ENCODE results near the gene LIG1.

The LIG1 gene

DNA sequence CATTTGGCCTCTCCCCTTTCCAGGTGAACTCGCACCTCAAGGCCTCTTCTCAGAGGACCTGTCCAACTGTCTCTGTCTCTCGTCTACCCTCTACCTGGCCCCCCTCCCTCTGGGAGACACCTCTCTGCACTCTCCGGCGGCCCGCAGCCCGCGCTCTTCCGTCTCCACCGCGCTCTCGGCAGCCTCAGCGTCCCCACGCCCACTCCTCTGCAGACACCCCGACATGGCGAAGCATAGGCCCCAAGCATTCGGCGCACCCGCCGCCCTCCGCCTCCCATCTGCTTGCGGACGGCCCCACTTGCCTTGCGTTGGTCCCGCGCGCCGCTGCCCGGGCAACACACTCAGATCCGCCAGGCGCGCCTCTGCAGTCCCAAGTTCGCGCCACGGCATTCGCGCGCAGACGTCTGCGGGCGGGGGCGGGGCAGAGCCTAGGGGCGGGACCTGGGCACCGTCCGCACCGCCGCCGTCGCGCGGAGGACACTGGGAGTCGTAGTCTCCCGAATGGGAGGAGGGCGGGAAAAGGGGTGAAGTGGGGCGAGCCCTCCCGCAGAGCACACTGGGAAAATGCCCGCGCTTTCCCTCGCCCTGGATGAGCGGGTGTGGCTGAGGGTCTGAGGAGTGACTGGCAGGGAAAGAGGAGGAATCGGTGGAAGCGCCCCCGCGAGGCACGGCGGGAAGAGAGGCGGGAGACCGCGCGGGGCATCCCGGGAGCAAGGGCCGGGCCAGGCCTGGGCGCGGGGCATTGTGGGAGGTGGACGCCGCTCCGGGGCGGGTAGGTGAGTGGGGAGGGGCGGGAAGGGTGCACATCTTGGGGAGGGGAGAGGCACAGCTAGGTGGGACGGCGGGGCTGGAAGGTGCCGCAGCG, at the start of gene LIG1, which contains the start of gene ZSWIM9:
LIG1 (minus strand) TSS at position 406 of the 865 bp plus-strand sequence. CDS start 4,778 bp downstream, outside the sequence.
ZSWIM9 (plus strand) TSS at position 742 of the 865 bp plus-strand sequence. CDS start 1,123 bp downstream, outside the sequence.
- peak; percentile 96 for DNase-seq (ENCODE audit: low spot score)

DNA sequence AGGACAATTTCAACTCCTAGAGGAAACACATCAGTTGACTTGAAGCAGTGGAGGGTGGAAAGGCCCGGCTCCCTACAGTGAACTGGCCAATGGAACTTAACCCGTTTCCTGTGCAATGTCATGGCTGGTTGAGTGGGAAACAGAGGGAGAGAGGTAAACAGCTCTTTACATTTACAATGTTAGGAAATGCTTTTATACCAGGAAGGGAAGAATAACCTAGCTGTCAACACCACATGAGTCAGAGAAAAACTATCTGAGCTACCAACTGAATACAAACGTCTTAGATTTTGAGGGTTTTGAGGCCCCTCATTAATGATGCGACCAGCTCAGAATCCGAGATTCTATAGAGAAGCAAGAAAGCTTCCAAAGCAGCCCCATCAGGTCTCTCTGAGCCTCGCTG, 48.9 kb upstream of the LIG1 start:
- DNase-seq (ENCODE audit: low spot score), result no peak

DNA sequence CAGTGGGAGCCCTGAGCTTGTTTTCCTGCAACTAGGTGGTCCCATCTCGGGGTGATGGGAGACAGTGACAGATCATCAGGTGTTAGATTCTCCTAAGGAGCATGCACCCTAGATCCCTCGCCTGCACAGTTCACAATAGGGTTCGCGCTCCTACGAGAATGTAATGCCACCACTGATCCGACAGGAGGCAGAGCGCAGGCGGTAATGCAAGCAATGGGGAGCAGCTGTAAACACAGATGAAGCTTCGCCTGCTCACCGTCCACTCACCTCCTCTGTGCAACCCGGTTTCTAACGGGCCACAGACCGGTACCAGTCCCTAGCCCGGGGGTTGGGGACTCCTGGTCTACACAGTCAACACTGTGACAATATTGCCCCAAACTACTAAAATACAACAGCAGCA, 46.8 kb upstream of the LIG1 start:
- no peak for DNase-seq (ENCODE audit: low spot score)

DNA sequence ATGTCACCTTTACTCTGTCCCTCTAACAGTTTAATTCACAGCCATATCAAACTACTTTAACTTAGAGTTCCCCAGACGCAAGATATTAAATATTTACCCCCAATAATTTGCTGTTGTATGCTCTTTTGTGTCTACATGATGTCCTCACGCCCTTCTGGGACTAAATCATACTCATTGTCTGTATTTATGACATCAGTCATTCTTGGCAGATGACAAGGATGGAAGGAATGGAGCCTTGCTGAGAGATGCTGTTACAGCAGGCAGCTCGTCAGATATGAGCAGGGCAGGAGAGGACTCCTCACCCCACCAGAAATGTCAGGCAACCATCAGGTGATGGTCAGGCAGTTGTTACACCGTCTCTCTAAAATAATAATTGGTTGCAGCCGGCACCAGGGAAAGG, 43.8 kb upstream of the LIG1 start:
- DNase-seq (ENCODE audit: low spot score), result no peak

DNA sequence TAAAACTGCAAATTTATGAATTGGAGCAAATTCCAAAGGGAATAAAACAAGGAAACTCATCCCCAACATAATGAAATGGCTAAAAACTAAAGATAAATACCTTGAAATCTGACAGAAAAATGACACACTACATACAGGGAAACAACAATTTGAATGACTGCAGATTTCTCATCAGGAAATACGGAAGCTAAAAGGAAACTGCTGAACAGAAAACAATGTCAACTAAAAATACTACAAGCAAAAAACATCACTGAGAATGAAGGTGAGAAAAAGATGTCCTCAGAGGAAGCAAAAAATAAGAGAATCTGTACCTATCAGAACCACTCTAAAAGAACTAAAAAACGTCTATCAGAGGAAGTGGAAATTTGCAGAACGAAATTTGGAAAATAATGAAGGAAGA, 39.9 kb upstream of the LIG1 start:
- DNase-seq (ENCODE audit: low spot score), result no peak

DNA sequence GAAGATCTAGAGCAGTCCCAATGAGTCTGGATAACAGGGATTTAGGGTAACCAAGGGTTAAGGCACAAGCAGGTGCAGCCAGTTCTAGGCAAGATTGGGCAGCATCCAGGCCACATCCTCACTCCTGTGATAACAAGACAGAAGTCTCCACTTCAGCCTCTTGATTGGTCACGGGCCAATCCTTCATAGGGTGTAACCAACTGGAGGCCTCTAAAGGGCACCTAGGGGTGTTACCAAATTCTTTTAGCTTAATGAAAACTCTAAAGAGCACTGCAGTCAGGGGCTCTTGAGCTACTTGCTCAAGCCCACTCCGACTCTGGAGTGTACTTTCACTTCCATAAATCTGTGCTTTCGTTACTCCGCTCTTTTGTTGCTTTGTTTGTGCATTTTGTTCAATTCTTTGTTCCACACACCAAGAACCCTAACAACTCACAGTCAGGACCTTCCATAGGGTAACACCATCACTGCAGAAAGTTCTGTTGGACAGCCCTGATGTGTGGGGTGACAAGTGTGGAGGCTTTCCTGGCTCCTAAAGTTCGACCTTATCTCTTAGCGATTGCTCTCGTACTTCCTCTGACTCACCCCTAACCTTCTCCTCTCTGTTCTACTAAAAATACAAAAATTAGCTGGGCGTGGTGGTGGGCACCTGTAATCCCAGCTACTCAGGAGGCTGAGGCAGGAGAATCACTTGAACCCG, 36.4 kb upstream of the LIG1 start:
- no peak for DNase-seq (ENCODE audit: low spot score)

DNA sequence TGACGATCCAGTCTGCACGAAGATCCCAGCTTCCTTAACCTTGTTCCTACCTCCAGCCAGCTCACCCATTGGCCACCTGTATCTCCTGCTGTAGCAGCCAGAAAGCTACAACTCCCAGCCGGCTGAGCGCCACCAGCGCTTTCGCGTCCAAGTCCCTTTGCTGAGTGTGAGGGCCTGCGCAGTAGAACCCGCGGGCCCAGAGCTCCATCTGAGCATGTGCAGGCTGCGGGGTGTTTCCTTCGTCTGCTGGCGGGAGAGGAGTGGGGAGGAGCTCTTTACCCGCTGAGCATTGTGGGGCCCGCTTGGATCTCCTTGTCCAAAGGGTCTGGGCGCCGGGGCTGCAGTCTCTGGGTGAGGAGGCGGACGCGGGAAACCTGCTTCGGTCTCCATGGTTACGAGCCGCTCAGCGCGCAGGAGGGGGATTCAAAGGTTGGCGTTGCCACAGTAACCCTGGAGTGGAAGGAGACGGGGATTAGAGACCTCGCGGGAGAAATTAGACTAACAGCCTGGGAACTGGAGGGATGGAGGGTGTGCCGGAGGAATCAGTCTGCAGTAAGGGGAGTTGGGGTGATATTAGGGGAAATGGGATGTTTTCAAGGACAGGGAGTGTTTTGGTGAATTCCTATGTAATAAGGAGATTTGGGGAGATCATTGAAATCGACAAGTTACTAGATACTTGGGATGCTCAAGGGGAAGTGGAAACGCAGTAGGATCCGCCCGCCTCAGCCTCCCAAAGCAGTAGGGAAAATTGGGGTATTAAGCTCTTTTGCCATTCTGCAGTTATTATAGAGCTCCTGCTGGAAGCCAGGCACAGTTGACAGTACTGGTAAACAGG, 33.9 kb upstream of the LIG1 start:
- peak; percentile 97 for DNase-seq (ENCODE audit: low spot score)

DNA sequence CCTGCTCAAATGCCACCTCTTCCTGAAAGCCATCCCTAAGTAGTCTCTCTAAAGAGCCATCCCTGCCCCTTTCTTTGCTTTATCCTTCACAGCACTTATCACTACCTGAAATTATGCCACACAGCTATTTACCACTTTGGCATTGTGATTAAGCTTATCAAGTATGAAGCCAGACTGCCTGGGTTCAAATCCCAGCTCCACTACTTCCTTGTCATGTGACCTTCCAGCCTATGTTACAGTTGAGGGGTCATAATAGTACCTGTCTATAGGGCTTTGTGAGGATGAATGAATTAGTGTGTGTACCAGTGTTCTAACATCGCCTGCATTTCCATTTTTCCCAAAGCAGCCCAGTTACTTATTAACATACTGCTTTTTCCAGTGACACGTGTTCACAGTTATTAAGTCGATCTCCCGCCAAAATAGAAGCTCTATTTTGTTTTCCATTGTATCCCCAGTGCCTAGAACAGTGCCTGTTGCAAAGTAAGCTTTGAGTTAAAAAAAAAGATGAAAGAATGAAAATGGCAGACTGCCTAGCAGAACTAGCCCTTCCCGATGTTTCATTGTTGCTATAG, 33.2 kb upstream of the LIG1 start:
- no peak for DNase-seq (ENCODE audit: low spot score)

DNA sequence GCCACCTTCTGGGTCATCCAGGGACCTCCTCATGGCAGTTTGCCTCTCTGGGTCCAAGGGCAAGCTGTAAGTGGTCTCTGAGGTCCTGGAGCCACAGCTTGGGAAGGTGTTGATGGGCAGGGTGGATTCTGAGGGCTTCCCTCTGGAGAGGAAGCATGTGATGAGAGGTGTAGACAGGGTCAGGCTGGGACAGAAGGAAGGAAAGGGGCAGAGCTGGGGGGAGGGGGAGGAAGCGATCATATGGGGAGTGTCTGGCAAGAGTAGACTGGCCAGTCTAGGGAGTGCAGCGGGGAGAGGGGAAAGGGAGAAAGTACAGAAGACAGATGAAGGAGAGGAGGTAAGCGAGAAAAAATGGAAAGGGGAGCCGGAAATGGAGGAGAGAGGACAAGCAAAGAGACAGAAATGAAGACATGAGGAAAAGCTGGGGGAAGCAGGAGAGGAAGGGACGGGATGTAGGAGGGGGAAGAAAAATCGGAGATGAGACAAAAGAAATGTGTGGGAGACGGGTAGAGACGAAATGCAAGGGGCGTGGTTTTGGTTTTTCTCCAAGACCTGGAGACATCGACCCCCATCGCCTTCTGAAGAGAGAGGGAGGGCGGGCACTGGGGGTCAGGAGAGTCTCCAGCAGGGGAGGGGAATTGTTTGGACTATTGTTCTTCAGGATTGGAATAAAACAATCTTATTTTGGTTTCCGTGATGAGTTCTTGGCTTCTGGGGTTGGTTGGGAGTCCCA, 27.0 kb upstream of the LIG1 start:
- DNase-seq (ENCODE audit: low spot score), result no peak

DNA sequence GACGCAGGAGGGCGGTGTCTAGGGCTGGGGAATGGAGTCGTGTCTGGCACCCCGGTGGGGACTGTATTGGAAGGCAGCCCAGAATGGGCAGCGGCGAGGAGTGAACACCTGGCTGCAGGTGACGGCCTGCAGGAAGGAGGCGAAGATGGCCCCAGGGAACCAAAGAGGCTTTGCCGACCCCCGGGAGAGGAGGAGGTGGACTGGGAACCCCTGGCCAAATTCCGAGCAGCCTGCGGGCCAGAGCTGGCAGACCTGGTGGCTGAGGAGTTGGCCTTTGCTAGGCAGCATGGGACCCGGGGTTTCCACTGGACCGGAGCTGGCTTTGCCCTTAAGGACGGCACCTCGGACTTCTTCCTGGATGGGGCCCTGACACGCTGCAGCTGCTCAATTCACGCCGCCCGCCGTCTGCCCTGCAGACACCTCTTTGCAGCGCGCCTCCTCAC, 26.2 kb upstream of the LIG1 start:
- no peak for DNase-seq (ENCODE audit: low spot score)

DNA sequence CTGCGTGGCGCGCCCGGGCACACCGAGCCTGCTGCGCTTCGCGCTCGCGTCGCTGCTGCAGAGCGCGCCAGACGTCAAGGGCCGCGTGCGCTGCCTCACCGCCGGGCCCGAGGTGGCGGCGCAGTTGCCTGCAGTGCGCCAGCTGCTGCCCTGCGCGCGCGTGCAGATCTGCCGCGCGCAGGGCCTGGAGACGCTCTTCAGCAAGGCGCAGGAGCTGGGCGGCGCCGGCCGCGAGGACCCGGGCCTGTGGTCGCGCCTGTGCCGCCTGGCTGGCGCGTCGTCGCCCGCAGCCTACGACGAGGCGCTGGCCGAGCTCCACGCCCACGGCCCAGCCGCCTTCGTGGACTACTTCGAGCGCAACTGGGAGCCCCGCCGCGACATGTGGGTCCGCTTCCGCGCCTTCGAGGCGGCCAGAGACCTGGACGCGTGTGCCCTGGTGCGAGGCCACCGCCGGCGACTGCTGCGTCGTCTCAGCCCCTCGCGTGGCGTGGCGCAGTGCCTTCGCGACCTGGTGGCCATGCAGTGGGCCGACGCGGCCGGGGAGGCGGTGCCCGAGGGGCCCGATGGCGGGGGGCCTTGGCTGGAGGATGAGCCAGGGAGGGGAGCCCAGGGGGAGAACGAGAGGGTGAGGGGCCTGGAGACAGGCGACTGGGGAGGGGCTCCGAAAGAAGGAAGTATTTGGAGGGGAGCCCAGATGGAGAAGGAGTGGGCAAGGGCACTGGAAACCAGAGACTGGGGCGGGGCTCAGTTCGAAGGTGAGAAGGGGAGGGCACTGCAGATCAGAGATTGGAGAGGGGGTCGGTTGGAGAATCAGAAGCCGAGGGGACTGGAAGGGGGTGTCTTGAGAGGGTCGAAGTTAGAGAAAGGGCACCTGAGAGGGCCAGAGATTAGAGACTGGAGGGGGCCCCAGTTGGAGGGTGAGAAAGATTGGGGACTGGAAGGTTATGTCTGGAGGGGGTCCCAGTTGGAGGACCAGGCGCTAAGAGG, 25.0 kb upstream of the LIG1 start:
- no peak for DNase-seq (ENCODE audit: low spot score)

DNA sequence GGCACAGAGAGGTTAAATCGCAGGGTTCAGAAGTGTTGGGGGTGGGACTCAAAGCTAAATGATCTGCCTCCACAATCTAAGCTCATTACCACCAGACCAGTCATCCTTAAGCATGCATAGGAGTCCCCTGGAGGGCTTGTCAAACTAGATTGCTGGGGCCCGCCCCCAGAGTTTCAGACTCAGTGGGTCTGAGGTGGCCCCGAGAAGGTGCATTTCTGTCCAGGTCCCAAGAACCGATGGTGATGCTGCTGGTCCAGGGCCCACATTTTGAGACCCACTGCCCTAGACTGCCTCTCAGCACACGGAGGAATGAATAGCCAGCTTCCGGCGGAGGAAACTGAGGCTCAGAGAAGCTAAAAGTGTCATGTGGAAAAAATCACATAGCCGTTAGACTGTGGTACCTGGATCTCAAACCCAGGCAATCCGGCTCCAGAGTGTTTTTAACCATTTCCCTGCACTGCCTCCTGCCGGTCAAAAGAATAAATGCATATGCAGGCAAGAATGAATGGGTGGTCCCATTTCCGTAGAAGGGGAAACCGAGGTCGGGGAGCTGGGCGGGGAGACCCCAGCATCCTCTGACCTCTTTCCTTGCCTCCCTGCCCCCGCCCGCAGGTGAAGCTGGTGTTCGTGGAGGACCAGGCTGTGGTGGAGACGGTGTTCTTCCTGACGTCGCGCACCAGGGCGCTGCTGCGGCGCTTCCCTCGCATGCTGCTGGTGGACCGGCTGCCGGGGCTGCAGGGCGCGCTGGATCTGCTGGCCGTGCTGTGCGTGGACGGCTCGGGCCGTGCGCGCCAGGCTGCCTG, 24.1 kb upstream of the LIG1 start:
- DNase-seq (ENCODE audit: low spot score), result no peak

DNA sequence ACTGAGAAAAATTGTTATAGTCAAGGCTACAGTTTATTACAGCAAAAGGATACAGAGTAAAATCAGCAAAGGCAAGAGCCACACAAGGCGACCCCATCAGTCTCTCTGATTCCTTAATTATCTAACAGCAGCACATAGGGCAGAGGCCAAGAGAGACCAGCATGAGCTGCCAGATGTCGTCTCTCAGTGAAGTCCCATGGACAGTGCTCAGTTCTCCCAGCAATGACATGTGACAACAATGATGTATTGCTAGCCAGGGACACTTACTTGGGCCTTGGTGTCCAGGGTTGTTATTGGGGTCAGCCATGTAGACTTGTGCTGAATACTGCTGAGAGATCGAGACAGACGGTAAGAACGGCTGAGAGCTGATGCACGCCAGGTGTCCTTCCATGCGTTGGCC, 22.6 kb upstream of the LIG1 start:
- DNase-seq (ENCODE audit: low spot score), result no peak

DNA sequence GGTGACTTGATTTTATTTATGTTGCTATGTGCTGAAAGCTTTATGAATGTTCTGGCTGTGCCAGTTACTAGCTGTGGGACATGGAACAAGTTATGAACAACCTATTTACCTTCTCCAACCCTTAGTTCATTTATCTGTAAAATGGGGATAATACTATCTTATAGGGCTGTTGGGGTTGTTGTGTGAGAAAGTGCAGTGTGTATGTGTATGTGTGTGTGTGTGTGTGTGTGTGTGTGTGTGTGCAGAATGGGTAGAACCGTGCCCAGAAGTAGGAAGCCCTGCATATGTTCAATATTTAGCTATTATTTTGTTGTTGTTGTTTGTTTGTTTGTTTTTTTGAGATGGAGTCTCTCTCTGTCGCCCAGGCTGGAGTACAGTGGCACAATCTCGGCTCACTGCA, 20.7 kb upstream of the LIG1 start:
- DNase-seq (ENCODE audit: low spot score), result no peak

DNA sequence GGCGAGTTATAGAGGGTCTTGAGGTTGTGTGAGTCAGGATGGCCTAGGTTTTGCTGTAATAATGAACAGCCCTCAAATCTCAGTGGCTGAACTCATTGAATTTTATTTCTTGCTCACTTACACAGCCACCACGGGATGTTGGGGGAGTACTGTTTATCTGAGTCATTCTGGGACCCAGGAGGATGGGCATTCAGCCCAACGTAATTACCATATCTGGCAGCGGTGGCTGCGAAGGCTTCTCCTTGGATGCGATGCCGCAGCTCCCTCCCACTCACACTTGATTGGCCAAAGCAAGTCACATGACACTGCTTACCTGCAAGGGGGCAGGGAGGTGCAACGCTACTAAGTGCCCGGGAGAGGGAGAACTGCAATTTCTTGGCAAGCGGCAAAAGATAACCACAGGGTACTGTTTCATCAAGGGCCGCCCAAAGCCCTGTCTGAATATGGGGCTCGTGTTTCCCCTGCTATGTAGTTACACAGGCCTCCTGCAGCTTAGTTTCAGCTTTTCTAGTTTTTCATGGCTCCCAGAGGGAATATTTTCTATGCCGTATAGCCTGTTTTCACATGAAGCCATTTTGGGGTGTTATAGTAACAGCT, 20.2 kb upstream of the LIG1 start:
- DNase-seq (ENCODE audit: low spot score), result no peak

DNA sequence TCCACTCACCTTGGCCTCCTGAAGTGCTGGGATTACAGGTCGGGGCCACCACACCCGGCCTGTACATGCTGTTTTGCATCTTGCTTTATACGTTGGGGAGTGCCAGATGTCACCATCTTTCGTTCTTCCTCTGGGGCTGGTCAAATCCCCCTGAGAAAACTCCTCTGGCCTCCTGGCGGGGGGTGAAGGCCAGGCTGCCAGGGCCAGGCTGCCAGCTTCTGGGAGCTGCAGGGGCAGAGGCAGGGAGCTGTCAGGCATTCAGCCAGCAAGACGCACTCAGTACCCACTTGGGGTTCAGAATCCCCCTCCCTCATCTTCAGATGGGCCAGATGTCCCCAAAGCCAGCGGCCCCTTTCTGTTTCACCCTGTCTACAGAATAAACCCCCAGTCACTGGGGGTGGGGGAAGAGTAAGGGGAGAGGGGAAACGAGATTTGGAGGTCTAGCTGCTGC, 16.4 kb upstream of the LIG1 start:
- no peak for DNase-seq (ENCODE audit: low spot score)

DNA sequence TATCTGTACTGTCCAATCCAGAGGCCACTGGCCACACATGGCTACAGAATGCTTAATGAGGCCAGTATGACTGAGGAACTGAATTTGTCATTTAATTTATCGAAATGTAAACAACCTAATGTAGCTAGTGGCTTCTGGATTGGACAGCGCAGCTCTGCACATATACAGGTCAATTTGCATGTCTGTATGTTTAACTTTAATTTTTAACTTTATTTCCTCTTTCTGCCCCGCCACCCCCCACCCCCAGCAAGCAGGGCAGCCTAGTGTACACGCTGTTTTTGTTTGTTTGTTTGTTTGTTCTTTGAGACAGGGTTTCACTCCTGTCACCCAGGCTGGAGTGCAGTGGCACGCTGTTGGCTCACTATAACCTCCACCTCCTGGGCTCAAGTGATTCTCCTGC, 15.9 kb upstream of the LIG1 start:
- no peak for DNase-seq (ENCODE audit: low spot score)

DNA sequence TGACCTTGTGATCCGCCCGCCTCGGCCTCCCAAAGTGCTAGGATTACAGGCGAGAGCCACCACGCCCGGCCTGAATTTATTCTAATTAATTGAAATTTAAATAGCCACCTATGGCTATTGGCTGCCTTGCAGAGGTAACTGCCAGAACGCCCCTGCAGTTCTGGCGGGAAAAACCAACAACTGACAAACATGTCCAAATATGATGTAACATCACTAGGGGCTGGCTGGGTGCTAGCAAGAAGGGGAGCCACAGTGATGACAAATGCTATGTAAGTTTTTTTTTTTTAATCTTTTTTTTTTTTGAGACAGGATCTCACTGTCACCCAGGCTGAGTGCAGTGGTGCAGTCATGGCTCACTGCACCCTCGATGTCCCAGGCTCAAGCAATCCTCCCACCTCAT, 13.2 kb upstream of the LIG1 start:
- DNase-seq (ENCODE audit: low spot score), result no peak

DNA sequence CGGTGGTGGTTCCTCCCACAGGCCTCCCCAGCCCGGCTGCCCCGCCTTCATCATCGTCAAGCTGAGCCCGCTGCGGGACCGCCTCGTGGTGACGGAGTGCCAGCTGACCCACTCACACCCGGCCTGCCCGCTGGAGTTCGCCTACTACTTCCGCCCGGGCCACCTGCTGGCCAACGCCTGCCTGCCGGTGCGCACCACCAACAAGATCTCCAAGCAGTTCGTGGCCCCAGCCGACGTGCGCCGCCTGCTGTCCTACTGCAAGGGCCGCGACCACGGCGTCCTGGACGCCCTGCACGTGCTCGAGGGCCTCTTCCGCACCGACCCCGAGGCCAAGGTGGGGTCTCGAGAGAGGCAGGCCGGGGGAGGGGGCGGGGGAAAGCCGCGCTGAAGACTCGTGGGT, 12.3 kb upstream of the LIG1 start:
- no peak for DNase-seq (ENCODE audit: low spot score)

Data from left forelimb (tissue), 1 donor.